HG03432 (cell line): ENCODE results near the gene SLC43A1.

ENCODE experiments used
- ATAC-seq: cut with Tn5 transposase; IDR thresholded peaks from one replicate; pipeline ENCODE4 v1.9.1; 2021; ENCODE audit warnings: mild to moderate bottlenecking, moderate library complexity; ENCODE audit not compliant: unreplicated experiment

The SLC43A1 gene

DNA sequence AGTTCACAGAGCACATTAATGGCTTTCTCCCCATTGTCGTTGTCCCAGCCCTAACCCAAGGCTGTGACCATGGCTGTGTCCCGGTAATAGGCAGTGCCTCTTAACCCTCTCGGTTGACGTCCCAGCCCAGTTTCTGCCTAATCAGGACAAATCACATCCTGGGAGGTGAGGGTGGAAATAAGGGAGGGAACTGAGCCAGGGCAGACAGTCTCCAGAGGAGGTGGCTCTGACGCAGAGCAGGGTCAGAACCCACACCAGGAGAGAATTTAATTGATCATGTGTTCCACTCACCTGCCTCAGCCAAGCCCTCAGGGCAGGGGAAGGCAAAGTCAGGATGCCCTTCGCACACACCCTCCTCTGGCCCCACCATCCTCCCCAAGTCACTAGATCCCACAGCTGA, 17.0 kb downstream of the SLC43A1 start:
- no peak for ATAC-seq

DNA sequence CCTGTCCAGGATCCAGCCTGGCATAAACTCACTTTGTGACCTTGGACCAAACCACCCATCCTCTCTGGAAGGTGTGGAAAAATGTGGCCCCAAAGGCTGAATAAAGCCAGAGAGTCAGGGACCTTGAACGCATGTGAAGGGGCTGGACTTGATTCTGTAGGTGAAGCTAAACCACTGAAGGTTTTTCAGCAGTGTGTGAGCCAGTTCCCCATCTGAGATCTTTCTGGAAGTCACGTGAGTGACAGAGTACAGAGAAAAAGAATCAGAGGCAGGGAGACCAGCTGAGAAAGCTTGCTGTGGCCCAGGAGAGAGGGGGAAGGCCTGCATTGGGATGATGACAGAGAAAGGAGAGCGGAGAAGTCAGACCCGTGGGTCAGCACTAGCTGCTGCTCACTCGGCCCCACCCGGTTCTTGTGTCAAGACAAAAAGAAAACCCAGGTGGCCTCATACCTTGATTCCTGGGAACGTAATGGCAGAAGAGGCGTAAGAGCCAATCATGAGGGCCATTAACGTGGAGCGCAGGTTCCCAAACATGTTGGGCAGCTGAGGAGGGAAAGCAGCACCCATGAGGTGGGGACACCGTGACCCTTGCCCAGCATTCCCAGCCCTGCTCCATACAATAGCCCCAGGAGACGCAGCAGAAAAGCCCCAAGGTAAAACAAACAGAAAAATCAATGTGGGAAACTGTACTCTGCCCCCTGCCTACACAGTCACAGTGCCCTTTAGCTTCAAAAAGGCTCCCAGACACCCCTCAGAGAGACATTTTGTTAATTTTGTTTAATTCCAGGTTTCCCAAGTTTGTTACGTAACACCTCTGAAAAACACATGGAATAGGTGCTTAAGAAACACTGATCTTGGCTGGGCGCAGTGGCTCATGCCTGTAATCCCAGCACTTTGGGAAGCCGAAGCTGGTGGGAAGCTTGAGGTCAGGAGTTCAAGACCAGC, 17.9 kb downstream of the SLC43A1 start:
- ATAC-seq: no peak

DNA sequence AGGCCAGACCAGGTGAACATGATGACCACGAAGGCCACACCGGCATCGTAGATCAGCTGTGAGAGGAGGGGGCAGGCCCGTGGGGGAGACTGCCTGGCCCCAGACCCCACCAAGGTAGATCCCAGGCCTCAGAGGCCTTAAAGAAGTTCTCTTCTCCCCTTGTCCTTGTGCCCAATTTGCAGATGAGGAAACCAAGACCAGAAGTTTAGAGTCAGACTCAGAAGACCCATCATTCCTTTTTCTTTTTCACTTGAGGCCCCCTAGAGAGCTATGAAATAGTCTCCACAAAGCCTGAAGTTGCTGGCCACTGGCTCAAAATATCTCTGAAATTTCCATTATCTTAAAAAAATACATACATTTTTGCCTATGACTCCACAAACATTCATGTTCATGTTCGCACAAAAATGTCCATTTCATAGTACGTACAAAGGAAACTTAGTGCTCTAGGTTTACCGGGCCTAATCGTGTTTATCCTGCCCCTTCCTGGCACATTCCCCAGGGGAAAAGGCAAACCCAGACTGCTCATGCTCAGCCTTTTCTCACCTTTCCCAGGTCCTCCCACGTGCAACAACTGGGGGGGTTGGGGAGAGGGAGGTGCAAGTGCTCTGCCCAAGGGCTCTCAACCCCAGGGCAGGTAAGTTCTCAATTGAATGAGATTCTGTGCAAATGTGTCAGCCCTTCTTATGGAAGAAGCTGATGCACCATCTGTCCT, 19.2 kb downstream of the SLC43A1 start:
- ATAC-seq: no peak

DNA sequence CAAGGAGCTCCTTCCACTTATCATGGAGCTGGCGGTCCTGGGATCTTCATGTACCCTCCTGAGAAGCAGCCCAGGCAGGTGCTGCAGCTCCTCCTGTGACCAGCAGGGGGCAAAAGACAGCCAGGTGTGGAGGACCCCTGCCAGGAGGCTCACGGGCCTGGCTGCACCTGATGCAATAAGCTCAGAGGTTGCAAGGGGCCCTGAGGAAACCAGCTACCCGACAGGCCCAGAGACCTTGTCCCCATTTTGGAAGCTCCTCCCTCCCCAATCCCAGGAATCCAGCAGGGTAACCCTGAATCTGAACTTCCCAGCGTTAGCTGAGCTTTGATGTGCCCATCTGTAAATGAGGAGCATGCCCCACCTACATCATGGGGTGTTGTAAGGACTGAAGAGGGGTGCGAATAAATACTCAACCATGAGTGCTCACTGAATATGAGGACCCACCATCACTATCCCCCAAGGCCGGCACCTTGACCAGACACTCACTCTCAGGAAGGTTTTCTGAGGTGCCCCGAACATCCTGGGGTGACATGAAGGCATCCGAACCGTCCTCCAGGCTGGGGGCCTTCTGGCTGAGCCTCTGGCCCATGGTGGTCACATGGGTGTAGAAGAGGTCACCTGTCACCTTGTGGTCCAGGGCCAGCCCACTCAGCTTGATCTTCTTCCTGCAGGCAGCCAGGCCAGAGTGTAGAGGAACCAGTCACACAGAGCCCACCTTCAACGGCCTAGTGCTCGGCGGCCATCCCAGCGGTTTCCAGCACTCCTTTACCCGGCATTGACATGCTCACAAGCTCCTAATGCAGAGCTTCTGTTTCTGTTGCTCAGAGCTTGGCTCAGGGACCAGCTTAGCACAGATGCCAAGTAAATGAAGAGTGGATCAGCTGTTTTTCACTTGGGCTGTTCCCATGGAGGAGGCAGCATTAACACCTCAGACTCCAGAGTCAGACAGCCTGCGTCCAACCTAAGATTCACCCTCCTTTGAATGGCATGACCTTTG, 21.7 kb downstream of the SLC43A1 start:
- ATAC-seq: peak; percentile 78

DNA sequence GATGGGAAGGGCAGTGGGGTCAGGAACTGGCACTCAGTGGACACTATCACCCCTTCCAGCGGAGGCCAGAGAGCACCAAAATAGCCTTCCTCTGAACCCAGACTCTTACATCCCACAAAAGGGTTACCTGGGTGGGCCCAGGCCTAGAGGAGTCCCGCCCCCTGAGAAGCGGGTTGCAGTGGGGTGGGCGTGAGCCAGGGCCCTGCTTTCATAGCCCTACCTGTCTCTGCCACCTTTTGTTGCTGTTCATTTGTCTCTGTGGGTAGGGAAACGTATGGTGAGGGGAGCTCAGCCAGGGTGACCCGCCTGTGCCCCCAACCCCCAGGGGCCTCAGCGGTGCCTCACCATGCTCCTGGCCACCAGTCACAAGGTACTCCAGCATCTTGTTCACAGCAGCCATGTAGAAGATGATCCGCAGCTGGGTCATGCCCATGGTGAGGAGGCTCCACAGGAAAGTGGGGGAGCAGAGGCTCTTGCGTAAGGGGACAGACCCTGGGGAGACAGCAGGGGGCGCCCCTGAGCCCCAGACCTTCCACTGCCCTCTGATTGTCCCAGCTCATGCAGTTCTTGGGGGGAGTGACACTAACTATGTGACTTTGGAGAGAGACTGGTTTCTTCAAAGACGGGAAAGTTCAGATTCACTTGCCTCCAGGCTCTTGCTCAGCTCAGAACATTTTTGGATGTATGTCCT, 24.0 kb downstream of the SLC43A1 start:
- ATAC-seq: peak; percentile 49

DNA sequence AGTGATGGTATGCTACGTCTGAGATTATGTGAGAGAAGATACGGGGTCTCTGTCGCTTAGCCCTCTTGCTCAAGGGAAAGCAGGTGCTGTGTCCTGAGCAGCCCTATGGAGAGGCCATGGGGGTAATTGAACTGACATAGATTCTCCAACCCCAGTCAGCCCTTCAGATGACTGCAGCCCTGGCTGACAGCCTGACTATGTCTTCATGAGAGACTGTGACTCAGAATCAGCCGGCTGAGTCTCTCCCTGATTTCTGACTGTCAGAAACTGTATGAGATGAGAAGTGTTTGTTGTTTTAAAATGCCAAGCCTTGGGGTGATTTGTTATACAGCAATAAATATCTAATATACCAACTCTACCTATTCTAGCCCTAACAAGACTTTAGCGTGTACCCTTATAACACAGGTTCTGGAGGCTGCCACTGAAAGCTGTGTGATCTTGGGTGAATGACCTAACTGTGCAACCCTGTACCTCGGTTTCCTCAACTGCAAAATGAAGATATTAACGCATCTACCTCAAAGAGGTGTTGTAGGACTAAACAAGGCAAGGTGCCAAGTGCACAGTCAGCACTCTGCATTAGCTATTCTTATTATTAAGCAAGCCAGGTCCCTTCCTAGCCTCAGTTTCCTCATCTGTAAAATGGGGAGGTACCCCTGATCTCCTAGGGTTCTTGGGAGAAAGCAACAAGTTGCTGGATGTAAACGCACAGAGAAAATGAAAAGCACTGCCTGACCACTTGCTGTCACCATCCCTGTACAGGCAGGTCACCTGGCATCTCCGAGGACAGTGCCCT, 24.9 kb downstream of the SLC43A1 start:
- ATAC-seq: no peak

DNA sequence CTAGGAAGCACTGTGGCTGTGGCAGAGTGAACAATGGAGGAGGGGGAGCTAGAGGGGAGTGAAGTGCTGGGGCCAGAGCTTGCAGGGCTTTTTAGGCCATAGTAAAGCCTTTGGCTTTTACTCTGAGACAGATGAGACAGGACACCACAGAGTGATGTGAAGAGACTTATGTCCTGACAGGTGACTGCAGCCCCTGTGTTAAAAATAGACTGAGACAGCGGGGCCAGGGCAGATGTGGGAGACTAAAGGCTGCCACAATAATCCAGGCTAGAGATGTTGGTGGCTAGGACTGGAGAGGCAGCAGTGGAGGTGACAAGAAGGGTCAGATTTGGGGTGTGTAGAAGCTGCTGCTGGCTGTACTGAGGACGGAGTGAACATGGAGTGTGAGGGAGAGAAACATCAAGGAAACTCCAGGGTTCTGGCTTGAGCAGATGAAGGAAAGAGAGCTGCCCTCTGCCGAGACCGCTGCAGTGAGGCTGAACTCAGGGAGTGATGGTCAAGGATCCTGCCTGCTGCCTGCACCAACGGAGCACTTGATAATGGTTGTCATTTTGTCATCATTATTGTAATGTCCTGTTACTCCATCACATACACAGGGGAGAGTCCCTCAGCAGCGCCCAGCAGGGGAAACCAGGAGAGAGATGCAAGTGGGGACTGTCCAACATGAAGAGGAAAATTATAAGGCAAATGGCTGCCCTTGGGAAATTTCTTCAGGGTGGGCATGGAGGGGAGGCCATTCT, 27.4 kb downstream of the SLC43A1 start:
- no peak for ATAC-seq

DNA sequence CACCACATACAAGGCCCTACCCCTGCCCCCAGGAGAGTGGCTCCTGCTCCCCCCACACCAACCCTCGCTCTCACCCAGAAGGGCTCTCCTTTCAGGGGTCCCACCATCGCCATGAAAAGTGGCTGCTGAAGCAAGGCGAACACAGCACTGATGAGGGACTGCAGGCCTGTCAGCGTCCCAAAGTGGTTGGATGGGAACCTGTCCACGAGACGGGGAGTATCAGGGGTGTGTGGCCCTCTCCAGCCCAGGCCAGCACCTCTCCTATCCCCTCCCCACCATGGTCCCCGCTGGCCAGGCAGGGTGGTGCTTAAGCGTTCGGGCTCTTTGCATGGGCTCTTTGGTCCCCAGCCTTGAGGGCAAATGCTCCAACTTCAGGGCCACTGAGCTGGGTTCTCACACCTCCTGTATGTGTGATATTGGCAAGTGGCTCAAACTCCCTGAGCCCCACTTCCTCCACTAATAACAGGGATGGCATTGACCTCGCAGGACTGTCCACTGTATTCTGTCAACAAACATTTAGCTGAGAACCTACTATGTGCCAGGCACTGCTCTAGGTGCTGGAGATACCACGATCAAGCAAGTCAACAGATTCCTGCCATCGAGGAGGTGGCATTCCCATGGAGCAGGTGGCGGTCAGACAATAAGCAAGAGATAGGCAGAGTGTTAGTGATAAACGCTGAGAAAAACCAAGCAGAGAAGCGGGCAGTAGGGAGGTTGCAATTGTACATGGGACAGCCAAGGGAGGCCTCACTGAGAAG, 28.3 kb downstream of the SLC43A1 start:
- no peak for ATAC-seq

DNA sequence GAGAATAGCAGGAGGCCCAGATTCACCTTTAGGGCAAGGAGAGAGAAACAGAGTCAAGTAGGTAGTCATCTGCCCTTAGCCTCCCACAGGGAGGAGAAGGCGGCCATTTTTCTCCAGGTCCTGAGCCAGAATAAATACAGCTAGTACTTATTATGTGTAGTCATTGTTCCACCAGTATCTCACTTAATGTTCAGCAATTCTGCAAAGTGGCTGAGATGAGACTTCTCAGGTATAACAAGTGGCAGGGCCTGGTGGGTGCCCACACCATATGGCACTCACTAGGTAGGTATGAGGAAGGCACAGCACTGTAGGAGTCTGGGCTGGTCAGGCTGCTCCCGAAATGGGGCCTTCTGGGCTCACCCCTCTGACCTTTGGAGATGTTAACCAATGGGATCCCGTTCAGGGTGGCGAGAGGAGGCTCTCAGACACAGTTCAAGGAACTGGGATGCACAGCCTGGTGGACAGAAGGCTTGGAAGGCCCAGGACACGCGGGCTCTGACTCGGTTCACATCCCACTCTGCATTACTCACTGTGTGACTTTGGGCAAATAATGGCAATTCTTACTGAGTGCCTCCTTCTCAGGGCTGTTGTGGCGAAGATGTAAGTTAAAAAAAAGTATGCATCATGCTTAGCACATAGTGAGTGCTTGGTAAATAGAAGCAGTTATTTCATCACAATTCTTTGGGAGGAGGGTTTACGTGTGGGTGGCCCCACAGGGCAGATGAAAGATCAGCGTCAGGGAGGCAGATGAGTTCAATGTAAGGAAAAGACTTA, 30.1 kb downstream of the SLC43A1 start:
- ATAC-seq: no peak

DNA sequence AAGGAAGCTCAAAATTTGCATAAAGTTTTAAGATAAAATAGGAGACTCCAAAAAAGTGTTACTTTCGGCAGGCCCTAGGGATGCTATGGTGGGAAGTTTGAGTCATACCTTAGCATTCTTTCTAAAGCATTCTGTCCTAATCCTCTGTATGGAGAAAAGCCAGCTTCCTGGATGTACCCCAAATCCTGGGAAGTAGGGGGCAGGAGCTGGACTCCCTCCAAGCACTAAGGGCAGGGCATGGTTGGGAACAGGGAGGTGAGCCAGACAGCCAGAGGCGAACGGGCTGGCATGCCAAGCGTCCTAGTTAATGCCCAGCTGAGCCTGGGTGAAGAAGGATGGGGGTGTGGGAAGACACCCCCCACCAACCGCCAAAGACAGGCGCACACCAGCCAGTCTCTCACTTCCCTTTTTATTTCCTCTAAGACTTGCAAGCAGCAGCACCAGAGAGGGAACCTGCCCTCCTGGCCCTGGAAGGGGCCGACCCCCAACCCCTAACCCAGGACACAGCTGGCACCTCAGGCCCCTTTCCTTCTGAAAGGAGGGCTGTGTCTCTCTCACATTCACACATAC, 31.3 kb downstream of the SLC43A1 start:
- ATAC-seq: peak; percentile 60

DNA sequence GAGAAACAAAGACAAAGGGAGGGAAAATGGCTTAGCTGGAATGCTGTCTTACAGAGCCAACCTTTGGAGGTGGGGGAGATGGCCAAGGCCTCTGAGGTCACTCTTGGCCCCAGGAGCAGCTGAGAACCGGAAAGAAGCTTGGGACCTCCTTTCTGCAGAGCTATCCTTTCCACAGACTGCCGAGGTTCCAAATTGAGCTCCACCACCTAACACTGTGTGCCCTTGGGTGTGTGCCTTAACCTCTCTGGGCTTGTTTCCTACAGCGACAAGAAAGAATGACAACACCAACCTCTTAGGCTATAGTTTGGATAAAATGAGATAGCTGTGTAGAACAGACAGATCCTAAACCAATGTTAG, 32.0 kb downstream of the SLC43A1 start:
- no peak for ATAC-seq

DNA sequence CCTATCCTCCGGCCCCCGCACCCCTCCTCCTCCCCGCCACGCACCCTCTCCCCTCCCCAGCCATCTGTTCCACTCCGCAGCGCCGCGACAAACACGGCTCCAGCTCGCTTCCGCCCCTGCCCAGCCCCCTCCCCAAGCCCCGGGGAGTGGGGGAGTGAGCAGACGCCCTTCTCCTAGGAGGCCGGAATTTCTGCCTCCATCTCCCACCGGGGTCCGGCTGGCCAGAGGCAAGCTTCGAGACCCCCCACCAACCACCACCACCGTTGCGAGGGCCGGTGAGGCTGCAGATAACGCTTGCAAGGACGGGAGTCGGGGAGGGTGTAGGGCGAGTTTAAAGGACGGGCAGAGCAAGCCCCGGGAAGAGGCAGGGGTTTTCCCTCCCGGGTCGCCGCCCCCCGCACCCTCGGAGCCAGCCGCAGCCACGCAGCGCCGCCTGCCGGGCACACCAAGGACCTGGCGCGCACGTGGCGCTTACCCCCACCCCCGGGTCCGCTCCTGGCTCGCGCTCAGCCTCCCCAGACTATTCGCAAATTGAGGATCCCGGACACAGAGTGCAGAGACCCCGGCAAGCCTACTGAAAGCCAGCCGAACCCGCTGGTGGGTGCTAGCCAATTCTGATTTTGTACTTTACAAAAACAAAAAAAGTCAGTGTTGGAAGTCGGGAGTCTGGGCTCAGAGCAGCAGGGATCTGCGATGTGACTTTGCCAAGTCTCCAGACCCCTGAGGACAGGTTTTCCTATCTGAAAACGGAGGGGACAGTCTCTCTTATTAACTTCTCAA, 32.5 kb downstream of the SLC43A1 start:
- peak; percentile 67 for ATAC-seq

DNA sequence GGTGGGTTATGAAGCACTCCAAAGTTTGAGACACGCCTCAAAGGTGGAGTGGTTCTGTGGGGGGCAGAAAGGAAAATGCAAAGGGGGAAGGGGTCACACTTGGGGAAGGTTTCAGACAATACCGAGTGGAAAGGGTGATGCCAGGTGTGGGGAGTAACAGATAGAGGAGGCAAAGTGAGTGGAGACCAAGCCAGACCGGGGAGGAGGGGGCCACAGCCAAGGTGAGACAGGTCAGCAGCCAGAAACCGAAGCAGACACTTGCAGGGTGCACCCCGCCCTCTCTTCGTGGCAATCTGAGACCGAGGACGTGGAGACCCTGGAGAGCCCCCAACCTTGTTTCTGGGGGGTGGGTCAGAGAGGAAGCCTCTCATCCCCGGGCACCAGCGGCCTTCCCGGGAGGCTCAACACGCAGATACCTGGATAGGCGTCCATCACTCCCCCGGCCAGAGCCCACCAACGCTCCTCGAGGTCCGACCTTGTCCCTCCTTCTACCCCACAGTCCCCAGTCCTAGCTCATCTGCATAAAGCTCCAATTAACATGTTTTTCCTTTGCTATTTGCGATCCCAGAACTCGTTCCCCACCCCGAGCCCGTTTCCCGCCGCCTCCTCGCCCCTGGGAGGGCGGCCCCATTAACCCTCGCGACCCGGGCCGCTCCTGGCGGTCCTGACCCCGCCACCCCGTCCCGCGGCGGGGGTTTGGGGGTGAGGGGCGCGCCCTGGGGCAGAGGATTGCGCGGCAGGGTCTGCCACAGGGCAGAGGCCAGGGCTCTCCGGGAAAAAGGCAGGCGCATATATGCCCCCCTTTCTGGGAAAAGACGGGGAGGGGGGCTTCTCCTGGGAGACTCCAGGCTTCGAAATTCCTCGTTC, 33.4 kb downstream of the SLC43A1 start:
- ATAC-seq: no peak

DNA sequence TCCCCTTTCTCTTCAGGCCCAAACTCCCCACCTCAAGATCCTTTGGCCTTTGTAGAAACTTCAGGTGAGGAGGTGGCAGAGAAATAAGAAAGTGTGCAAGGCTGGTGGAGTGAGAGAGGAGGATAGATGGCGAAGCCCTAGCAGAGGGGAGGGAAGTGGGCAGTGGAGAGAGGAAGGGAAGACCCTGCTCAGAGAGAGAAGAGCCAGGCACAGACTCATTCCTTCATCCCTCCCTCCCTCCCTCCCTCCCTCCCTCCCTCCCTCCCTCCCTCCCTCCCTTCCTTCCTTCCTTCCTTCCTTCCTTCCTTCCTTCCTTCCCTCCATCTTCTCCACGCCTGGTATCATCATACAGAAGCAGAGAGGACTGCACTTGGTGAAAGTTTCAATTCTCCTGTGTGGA, 34.2 kb downstream of the SLC43A1 start:
- ATAC-seq: no peak

DNA sequence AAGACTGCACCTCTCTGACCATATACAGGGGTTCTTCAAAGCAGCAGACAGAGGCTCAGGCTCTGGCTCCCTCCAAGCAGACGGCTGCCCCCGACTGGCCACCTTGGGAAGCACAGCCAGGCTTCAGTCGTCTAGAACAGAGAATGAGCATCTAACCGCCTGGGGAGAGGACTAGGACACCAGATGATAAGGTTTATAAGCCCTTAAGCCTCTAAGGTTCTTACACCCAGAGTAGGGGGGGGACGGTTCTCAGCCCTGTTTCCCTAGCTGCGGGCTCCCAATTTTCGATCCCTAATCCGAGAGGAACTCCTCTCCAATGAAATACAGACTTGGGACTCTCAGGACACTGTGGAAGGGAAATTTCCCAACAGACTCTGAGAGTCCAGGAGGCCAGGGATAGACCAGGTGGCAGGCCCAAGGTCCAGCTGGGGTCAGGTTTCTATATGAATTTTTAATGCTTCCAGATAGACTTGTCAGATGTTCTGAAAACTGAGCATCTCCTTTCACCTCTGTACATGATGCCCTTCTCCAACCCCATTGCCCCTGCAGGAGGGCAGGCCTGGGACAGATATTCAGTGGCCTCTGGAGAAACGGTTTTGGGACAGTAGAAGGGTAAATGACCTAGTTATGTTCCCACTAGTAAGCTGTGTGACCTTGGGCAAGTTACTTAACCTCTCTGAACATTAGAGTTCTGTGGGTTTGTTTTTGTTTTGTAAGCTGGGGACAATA, 34.9 kb downstream of the SLC43A1 start:
- peak; percentile 26 for ATAC-seq
